DMS153 treated with DMSO at 0.1 percent for 48 hours (cell line): Measurements from ENCODE around the gene PID1.
"Not testable (repeated sequence)": the region's sequence is repeated elsewhere in the genome, so short reads cannot be mapped to it uniquely, and the experiment has no call there.

Source experiments
- DNase-seq: peaks from one replicate; lab custom pipeline; 2025; ENCODE audit not compliant: unreplicated experiment; lab: John Stamatoyannopoulos, UW

Gene PID1

GRCh38 chr2:229220254-229220653 lies 50.8 kb downstream of the PID1 start:
- no peak for DNase-seq

- DNase-seq: no peak
Observed at GRCh38 chr2:229218329-229218921, 52.7 kb downstream of the PID1 start.

- DNase-seq: no peak
Observed at GRCh38 chr2:229212241-229212640, 58.8 kb downstream of the PID1 start.

- no peak for DNase-seq
Observed at GRCh38 chr2:229210641-229211040, 60.4 kb downstream of the PID1 start.

- peak; percentile 78 for DNase-seq
Observed at GRCh38 chr2:229206548-229206947, 64.5 kb downstream of the PID1 start.

GRCh38 chr2:229205704-229206103 lies 65.4 kb downstream of the PID1 start:
- DNase-seq: no peak

- DNase-seq: no peak
Observed at GRCh38 chr2:229202646-229203045, 68.4 kb downstream of the PID1 start.

- no peak for DNase-seq
Observed at GRCh38 chr2:229201521-229201920, 69.6 kb downstream of the PID1 start.

- no peak for DNase-seq
Observed at GRCh38 chr2:229199267-229199666, 71.8 kb downstream of the PID1 start.

GRCh38 chr2:229196448-229196847 lies 74.6 kb downstream of the PID1 start:
- no peak for DNase-seq

GRCh38 chr2:229195346-229195947 lies 75.6 kb downstream of the PID1 start:
- DNase-seq: no peak

- DNase-seq: no peak
Observed at GRCh38 chr2:229193281-229193680, 77.8 kb downstream of the PID1 start.

GRCh38 chr2:229191413-229191812 lies 79.7 kb downstream of the PID1 start:
- no peak for DNase-seq

GRCh38 chr2:229187123-229187522 lies 84.0 kb downstream of the PID1 start:
- not testable (repeated sequence) for DNase-seq

GRCh38 chr2:229181641-229182040 lies 89.4 kb downstream of the PID1 start:
- no peak for DNase-seq

GRCh38 chr2:229180658-229181057 lies 90.4 kb downstream of the PID1 start:
- no peak for DNase-seq

GRCh38 chr2:229179628-229180027 lies 91.5 kb downstream of the PID1 start:
- DNase-seq: no peak

GRCh38 chr2:229178706-229179105 lies 92.4 kb downstream of the PID1 start:
- DNase-seq: no peak

- no peak for DNase-seq
Observed at GRCh38 chr2:229178117-229178516, 93.0 kb downstream of the PID1 start.

GRCh38 chr2:229176136-229176535 lies 95.0 kb downstream of the PID1 start:
- no peak for DNase-seq

- no peak for DNase-seq
Observed at GRCh38 chr2:229175497-229175863, 95.6 kb downstream of the PID1 start.

- DNase-seq: no peak
Observed at GRCh38 chr2:229174794-229175496, 96.1 kb downstream of the PID1 start.
